Activated T-cell treated with anti-CD3 and anti-CD28 coated beads, Interleukin-2, amount 50 U/mL, for 4 hours (primary cell): ENCODE data around the gene PHLDA1. TPM values are rescaled to one million over a fixed set of nuclear protein-coding genes. Genes with fewer than 3 reads are reported as not detected.
A peak's percentile ranks its signal among the peaks of the same experiment; 100 is the strongest.

ENCODE experiments used
- ATAC-seq, 2 donors: fragments of 200-7000 bp; cut with Tn5 transposase; one replicate each; pipeline ENCODE4 v1.10.0; 2021
- DNase-seq: peaks from one replicate; pipeline ENCODE4 v3.0.0-alpha.2; 2020
- H3K27me3 Mint-ChIP-seq: one replicate; pipeline ENCODE4 v1.8.0; 2021; ENCODE audit warnings: low read depth, mixed read lengths
- H3K36me3 Mint-ChIP-seq: one replicate; pipeline ENCODE4 v1.8.0; 2022; ENCODE audit warnings: mixed read lengths; ENCODE audit not compliant: insufficient read depth
- H3K4me1 Mint-ChIP-seq: one replicate; pipeline ENCODE4 v1.8.0; 2021; ENCODE audit warnings: low read depth, mixed read lengths
- H3K4me3 Mint-ChIP-seq: one replicate; pipeline ENCODE4 v1.8.0; 2021; ENCODE audit warnings: mild to moderate bottlenecking, moderate library complexity, mixed read lengths
- H3K9me3 Mint-ChIP-seq: one replicate; pipeline ENCODE4 v1.8.0; 2021; ENCODE audit warnings: mixed read lengths
- total RNA-seq, 3 donors: library from RNA; stranded (reverse); gene quantifications; one replicate each; pipeline ENCODE4 v1.2.1, GENCODE V29; 2021

PHLDA1 gene
- total RNA-seq, 3 donors from 2014 or later: 36.8 to 52.2 (median 37.2) TPM

DNA sequence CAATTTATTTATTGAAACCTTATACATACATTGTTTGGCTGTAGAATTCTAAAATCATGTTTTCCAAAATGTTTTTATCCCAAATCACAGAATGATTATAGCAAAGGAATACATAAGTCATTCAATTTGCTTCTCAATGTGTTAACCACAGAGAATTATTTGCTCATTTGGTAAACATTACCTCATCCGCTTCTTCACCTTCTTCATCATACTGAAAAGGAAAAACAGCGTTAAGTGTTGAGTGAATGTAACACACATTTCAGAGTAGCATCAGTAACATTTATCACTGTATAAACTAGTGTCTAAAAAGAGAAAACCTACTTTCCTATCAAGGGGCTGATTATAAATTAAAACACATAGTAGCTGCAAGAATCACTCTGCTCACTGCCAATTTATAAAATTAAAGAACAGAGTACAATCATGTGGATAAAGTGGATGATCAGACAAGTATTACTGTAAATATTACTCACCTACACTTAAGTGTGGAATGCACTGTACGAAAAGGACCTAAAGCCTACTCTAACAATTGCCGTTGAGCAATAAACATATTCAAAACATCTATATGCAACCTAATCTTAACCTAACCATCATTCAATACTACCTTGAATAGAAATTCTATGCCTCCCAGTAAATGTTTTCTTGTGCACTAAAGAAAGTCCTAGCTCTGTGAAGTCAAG lies 18.1 kb upstream of the PHLDA1 start:
- no peak for ATAC-seq
- no peaks in the 10 kb centered on the region for H3K27me3 Mint-ChIP-seq
- no peaks in the 10 kb centered on the region for H3K9me3 Mint-ChIP-seq
- no peak for DNase-seq
- peaks cover 6% of the 10 kb centered on the region for H3K4me1 Mint-ChIP-seq
- H3K4me3 Mint-ChIP-seq: no peak overlapping the region
- peaks cover 39% of the 10 kb centered on the region for H3K36me3 Mint-ChIP-seq

DNA sequence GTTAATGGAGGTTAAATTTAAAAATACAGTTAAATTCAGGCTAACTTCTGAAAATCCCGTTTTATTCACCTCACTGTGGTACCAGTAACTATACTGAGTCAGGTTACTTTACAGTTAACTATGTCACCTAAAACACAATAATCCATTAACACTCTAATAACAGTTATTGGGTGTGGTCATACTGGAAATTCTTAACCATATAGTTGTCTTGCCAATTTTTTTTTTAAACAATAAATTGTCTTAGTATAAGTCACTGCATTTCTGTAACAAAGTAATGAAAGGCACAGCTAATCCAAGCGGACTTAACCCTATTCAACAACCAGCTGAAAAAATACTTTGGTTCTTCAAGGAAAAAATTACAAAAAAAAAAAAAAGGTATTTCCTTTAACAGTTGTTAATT lies 16.2 kb upstream of the PHLDA1 start:
- no peaks in the 10 kb centered on the region for H3K27me3 Mint-ChIP-seq
- peaks cover 6% of the 10 kb centered on the region for H3K4me1 Mint-ChIP-seq
- H3K36me3 Mint-ChIP-seq: peaks cover 36% of the 10 kb centered on the region
- ATAC-seq (no peak), DNase-seq (no peak)
- no peak overlapping the region for H3K4me3 Mint-ChIP-seq
- no peaks in the 10 kb centered on the region for H3K9me3 Mint-ChIP-seq

DNA sequence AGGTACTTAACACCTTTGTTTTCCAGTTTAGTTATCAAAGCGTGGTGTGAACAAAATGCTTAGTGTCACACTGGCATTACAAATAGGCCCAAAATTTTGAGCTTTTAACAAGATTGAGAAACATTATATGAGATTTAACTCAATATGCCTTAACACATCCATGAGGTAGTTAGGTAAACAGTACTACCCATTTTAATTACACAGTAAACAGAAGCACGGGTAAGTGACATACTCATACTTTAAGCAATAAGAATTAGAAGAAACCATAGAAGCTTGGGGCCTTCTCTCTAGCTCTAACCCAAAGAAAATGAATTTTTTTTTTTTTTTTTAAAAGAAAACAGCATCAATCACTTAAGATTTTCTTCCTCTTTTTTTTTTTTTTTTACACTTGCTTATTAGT lies 15.5 kb upstream of the PHLDA1 start:
- H3K27me3 Mint-ChIP-seq: no peaks in the 10 kb centered on the region
- no peak overlapping the region for H3K4me3 Mint-ChIP-seq
- no peak for DNase-seq
- H3K4me1 Mint-ChIP-seq: peaks cover 6% of the 10 kb centered on the region
- no peaks in the 10 kb centered on the region for H3K9me3 Mint-ChIP-seq
- no peak for ATAC-seq
- H3K36me3 Mint-ChIP-seq: peaks cover 29% of the 10 kb centered on the region

DNA sequence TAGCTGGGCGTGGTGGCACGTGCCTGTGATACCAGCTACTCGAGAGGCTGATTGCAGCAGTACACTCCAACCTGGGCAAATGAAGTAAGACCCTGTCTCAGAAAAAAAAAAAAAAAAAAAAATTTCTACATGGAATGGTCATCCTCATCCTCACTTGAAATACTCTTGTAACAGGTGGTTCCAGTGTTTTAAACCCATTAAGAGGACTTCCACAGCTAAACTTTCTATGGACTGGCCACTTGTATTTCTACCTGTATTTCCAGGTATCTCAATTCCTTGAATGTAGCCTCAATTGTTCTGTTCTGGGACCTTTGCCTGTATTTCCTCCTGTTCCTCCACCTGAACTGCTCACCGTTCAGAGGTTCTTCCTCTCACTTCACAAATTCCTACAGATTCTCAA lies 11.8 kb upstream of the PHLDA1 start:
- Mint-ChIP-seq H3K36me3 (peaks cover 12% of the 10 kb centered on the region), H3K9me3 (no peaks in the 10 kb centered on the region), H3K4me1 (peaks cover 3% of the 10 kb centered on the region), H3K4me3 (no peak overlapping the region), H3K27me3 (no peaks in the 10 kb centered on the region)
- no peak for DNase-seq
- ATAC-seq: no peak

DNA sequence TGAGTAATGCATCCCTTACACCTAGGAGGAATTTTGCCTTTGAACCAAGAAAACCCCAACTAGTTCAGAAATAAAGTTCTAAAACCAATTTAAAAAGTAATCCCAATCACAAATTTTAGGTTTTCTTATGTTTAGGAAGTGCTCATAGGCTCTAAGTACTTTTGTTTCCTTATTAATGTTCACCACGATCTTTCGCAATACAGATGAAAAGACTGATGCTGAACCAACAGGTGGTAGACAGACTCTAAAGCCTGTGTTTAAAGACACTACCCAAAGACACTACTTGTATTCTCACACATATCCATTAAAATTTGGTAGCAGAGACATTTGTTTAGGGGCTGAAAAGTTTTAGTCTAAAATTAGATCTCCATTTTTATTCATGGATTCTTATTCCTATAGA lies 10.6 kb upstream of the PHLDA1 start:
- Mint-ChIP-seq H3K4me1 (peaks cover 10% of the 10 kb centered on the region), H3K36me3 (peaks cover 11% of the 10 kb centered on the region), H3K9me3 (no peaks in the 10 kb centered on the region), H3K27me3 (no peaks in the 10 kb centered on the region), H3K4me3 (no peak overlapping the region)
- ATAC-seq (no peak), DNase-seq (no peak)

DNA sequence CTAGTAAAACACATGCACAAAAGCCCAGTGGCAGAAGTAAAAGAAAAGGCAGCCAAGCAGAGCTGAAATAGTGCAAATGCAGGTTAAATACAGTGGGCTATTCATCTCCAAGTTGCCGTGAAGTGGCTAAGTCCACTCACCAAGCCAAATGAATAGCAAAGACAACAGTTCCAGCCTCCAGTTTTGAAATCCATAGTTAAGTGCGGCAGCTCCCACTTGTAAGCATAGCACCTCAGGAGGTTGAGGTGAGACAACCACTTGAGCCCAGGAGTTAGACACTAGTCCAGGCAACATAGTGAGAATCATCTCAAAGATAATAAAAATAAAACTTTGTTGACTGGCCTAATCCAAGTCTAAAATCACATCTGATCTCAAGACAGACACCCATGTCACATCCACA lies 9.8 kb upstream of the PHLDA1 start:
- H3K4me1 Mint-ChIP-seq: peaks cover 9% of the 10 kb centered on the region
- peaks cover 5% of the 10 kb centered on the region for H3K36me3 Mint-ChIP-seq
- H3K9me3 Mint-ChIP-seq: no peaks in the 10 kb centered on the region
- ATAC-seq: no peak
- DNase-seq: no peak
- H3K4me3 Mint-ChIP-seq: no peak overlapping the region
- H3K27me3 Mint-ChIP-seq: no peaks in the 10 kb centered on the region

DNA sequence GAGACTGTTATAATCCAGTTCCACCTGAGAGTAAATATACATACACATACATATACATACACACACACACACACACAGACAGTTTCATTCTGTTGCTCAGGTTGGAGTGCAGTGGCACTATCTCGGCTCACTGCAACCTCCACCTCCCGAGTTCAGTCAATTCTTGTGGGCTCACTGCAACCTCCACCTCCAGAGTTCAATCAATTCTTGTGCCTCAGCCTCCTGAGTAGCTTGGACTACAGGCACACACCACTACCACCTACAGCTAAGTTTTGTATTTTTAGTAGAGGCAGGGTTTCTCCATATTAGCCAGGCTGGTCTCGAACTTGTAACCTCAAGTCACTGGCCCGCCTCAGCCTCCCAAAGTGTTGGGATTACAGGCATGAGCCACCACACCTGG lies 8.9 kb upstream of the PHLDA1 start:
- H3K4me1 Mint-ChIP-seq: peaks cover 9% of the 10 kb centered on the region
- no peak overlapping the region for H3K4me3 Mint-ChIP-seq
- no peaks in the 10 kb centered on the region for H3K9me3 Mint-ChIP-seq
- no peaks in the 10 kb centered on the region for H3K27me3 Mint-ChIP-seq
- DNase-seq: no peak
- ATAC-seq: no peak
- peaks cover 5% of the 10 kb centered on the region for H3K36me3 Mint-ChIP-seq

DNA sequence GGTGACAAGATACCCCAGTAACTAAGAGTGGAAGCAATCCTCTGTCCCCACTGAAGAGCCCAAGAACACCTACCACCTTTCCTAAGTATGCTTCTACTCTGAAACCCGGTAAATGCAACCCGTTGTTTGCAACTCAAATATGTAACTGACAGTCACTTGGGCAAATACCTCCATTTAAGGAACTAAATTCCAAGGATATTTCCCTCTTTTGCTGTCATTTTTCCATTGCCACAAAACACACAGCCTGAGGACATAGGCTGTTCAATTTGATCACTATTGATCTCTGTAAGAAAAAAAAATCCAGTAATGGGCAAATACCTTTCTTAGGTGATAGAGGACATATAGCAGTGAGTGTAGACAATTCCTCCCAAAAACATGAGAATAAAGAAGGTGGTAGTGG lies 6.6 kb upstream of the PHLDA1 start:
- Mint-ChIP-seq H3K27me3 (no peaks in the 10 kb centered on the region), H3K36me3 (peaks cover 2% of the 10 kb centered on the region), H3K4me3 (no peak overlapping the region), H3K9me3 (no peaks in the 10 kb centered on the region), H3K4me1 (peaks cover 18% of the 10 kb centered on the region)
- ATAC-seq (no peak), DNase-seq (no peak)

DNA sequence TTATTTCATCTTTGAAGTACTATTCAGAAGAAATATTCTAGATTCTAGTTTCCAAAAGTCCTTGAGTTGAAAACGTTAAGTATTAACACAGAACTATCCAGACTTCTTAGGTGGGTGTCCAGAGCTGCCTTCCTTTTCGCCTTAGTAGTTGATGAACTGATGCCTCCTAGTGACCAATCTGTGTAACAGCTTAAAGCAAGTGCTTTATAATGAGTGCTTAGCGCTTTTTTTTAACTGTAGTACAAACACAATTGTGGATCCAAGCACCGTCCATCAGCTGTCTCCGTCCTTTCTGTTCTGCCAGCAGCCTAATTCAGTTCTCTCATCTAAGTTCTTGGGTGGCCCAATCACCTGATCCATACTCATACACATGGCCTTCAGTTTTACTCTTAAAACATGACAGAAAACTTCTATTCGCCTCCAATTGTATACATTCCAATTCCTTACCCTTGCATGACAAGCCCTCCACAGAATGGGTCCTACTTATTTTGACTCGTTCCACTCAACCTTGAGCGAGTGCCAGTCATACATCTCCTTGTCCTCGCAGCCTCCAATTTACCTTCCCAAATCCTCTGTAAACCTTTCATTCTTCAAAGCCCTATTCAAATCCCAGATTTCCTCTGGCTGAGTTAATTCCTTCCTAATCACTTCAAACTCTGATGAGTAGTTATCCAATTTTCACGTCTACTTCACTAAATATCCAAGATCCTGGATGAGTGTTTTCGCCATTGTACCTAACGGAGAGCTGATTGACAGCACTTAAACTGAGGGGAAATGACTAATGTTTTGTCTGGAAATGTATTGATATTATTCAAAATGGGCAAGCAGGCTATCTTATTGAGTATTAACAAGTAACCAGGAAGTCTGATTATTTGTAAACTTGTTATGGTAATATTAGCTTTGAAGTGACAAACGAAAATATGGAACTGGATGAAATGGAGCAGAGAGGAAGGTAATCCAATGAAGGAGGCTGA lies 5.8 kb upstream of the PHLDA1 start:
- Mint-ChIP-seq H3K9me3 (no peaks in the 10 kb centered on the region), H3K4me3 (no peak overlapping the region), H3K27me3 (no peaks in the 10 kb centered on the region), H3K36me3 (peaks cover 2% of the 10 kb centered on the region), H3K4me1 (peaks cover 24% of the 10 kb centered on the region)
- peak; percentile 53 to 55 for ATAC-seq
- DNase-seq: peak; percentile 18

DNA sequence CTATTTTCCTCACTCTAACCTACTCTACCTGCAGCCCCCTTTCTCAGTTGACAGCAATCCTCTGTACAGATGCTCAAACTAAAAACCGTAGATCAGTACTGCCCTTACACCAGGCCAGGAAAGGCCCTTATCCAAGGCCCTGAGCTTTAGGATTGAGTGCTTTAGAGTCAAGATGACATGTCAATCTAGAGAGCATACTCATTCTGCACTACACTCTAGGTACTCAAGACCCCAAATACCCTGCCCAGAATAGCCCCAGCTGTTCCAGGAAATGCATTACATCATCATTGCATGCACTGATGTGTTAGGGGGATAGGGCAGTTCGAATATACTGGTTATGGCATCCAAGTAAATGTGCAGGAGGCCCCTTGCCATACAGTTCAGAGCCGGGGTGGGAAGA lies 3.5 kb upstream of the PHLDA1 start:
- DNase-seq: no peak
- H3K9me3 Mint-ChIP-seq: no peaks in the 10 kb centered on the region
- peaks cover 2% of the 10 kb centered on the region for H3K36me3 Mint-ChIP-seq
- H3K4me3 Mint-ChIP-seq: no peak overlapping the region
- peaks cover 31% of the 10 kb centered on the region for H3K4me1 Mint-ChIP-seq
- no peak for ATAC-seq
- H3K27me3 Mint-ChIP-seq: no peaks in the 10 kb centered on the region

DNA sequence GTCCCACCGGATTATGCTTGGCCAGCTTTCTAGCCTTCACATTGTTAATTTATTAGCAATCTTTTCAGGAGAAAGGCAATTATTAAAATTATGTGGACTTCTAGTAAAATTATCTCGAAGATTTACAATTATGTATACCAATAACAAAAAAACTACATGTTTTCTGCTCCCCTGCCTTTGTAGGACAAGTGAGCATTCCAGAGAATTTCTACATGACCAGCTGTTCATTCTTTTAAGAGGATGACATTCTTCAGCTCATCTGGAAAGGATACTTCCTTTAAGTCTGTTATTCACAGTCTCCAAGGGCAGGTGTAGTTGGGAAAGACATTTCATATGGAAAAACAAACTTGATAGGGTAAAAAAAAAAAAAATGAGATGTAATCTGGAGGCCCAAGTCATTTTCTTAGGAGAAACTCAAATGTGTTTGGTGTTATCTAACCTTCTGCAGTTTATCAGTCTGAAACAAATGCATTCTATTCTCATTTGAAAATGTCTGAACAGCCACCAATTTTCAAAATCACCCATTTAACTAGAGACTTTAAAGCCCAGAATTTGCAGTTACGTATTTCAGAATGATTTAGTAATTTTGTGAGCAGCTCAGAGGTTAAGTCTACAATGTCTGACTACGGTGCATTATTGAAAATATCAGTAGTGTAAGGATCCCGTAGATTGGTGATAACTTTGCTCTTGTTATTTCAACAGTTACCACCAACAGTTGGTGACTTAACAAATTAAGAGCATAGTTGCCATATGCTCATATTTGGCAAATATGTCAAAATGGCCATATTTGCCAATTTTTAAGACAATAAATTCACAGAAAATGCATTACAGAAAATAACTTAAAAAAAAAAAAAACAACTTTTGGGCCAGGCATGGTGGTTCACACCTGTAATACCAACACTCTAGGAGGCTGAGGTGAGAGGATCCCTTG lies 1.8 kb upstream of the PHLDA1 start:
- no peaks in the 10 kb centered on the region for H3K27me3 Mint-ChIP-seq
- ATAC-seq (no peak), DNase-seq (no peak)
- peaks cover 15% of the 10 kb centered on the region for H3K36me3 Mint-ChIP-seq
- H3K9me3 Mint-ChIP-seq: no peaks in the 10 kb centered on the region
- H3K4me1 Mint-ChIP-seq: peaks cover 39% of the 10 kb centered on the region
- peak overlapping the region; percentile 97 for H3K4me3 Mint-ChIP-seq

DNA sequence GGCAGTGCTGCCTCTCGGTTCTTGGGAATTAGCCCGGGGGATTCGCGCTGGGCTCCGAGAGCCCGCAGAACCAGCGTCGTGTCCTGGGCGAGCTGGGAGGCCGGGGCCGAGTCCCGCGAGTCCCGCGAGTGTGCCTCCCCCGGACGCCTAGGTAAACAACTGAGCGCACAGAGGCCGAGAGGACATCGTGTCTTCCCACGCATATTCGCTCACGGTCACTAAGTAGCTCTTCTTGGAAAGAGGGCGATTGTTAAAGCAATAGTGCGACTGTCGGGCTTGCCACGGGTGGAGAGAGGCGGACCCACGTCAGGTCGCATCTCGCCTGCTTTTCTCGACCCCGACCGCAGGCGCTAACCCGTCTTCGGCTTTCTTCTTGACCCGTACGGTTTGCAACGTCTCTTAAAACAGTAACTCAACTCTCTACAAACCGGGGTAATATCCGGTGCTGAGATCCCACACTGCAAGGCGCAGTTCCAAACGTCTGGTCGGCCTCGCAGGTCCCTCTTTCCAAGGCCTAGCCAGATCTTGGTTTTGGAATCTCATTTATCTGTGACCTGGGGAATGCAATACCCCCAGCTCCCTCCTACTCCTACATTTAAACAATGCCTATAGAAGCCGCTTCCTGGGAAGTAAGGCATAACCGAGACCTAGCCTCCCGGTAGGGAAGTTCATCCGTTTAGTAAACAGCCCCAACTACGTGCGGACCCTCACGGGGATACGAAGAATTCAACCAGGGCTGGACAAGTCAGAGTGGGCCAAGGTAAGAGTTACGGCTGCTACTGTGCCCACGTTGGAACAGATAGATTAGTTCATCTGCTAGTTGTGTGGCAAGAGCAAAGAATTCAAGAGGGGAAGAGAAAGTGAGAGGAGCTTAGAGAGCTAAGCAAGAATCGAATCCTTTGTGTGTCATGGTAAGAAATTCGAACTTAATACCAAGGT lies 736 bp upstream of the PHLDA1 start:
- H3K36me3 Mint-ChIP-seq: peaks cover 16% of the 10 kb centered on the region
- ATAC-seq (peak; percentile 8 to 9), DNase-seq (no peak)
- H3K27me3 Mint-ChIP-seq: no peaks in the 10 kb centered on the region
- peak overlapping the region; percentile 97 for H3K4me3 Mint-ChIP-seq
- H3K9me3 Mint-ChIP-seq: no peaks in the 10 kb centered on the region
- H3K4me1 Mint-ChIP-seq: peaks cover 35% of the 10 kb centered on the region

DNA sequence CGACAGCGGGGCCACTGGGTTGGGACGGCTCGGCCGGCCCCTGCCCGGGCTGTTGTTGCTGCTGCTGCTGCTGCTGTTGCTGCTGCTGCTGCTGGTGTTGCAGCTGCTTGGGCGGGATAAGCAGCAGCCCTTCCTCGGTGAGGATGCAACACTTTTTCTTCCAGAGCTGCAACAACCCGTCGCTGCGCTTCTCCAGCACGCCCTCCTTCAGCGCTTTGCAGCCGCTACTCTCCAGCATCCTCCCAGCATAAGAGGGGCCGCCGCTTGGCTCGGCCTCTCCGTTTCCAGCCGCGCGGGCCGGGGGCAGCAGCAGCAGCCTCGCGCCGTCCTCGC lies 529 bp downstream of the PHLDA1 start:
- H3K36me3 Mint-ChIP-seq: peaks cover 16% of the 10 kb centered on the region
- no peak for DNase-seq
- no peaks in the 10 kb centered on the region for H3K9me3 Mint-ChIP-seq
- H3K27me3 Mint-ChIP-seq: no peaks in the 10 kb centered on the region
- H3K4me1 Mint-ChIP-seq: peaks cover 36% of the 10 kb centered on the region
- peak; percentile 23 to 25 for ATAC-seq
- H3K4me3 Mint-ChIP-seq: peak overlapping the region; percentile 97
